Activated CD8-positive, alpha-beta memory T cell treated with anti-CD3 and anti-CD28 coated beads, Interleukin-2, amount 10 ng/mL, durations not matched to agents 7 days and 5 days (primary cell): Measurements from ENCODE around the gene PRSS8. TPM values are rescaled to one million over a fixed set of nuclear protein-coding genes. Genes with fewer than 3 reads are reported as not detected.

Experiments
- ATAC-seq: fragments of 150-1000 bp; cut with Tn5 transposase; one replicate; pipeline ENCODE4 v1.10.0; 2021; ENCODE audit warnings: moderate library complexity
- CTCF ChIA-PET: fragments of 350-600 bp; sonication (Branson Sonifier 250); formaldehyde crosslinking; loops from one replicate; lab custom pipeline; 2021; ENCODE audit warnings: antibody characterized with exemption; lab: Charles Lee
- DNase-seq: peaks from one replicate; pipeline ENCODE4 v3.0.0-alpha.2; 2020
- H3K27ac Mint-ChIP-seq: one replicate; pipeline ENCODE4 v1.8.0; 2021; ENCODE audit warnings: mild to moderate bottlenecking, mixed read lengths
- H3K27me3 Mint-ChIP-seq: one replicate; pipeline ENCODE4 v1.8.0; 2021; ENCODE audit warnings: mixed read lengths
- H3K36me3 Mint-ChIP-seq: one replicate; pipeline ENCODE4 v1.8.0; 2021; ENCODE audit warnings: mild to moderate bottlenecking, mixed read lengths
- H3K4me1 Mint-ChIP-seq: one replicate; pipeline ENCODE4 v1.8.0; 2021; ENCODE audit warnings: mixed read lengths
- H3K4me3 Mint-ChIP-seq: one replicate; pipeline ENCODE4 v1.8.0; 2021; ENCODE audit warnings: mild to moderate bottlenecking, moderate library complexity, mixed read lengths
- H3K9me3 Mint-ChIP-seq: one replicate; pipeline ENCODE4 v1.8.0; 2022; ENCODE audit warnings: low read depth, mixed read lengths
- total RNA-seq, 2 experiments: library from RNA; stranded (reverse); gene quantifications; one replicate each; pipeline ENCODE4 v1.2.3, GENCODE V29; 2021

The PRSS8 gene
- total RNA-seq, 2 experiments from 2014 or later: not detected

DNA sequence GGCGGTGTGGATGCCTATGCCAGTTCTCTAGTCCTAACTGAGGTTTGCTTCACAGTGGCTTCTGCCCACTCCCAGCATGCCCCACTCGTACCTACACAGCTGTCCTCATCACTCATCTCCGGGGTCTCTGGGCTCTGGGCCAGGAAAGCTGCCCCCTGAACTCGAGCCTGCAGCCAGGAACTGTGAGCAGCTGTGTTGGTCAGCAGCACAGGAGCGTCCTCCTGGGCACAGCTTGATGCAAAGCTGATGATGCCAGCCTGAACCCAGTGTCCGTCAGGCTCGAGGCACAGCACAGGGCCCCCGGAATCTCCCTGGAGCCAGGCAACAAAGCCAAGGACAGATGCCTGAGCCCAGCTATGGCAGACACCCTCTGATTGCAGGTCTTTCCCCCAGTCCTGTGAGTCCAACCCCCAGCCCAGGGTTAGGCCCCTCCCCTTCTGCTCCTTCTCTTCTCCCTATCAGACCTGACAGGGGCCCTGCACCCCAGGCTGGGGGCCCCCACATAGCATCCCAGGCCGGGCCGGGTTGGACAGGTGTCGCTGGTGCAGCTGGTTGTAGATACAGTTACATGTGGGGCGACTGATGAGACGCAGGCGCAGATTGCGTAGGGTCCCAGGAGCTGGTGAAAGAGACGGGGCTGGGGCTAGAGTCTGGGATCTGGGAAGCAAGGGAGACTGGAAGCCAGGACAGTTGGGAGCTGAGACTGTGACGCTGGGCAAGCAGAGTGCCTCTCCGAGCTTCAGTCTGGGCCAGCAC is 49.5 kb downstream of the PRSS8 start:
- Mint-ChIP-seq H3K27ac (no peak overlapping the region), H3K9me3 (no peaks in the 10 kb centered on the region), H3K4me1 (peaks cover 2% of the 10 kb centered on the region), H3K27me3 (no peaks in the 10 kb centered on the region), H3K4me3 (no peak overlapping the region), H3K36me3 (peaks cover 8% of the 10 kb centered on the region)
- CTCF ChIA-PET: interaction anchor here (1.4 to 1.5 kb wide), 2 partner anchors 9 to 31 kb away, joined by 3 to 5 read pairs; partner anchors contain the start of genes KAT8 and VKORC1
- ATAC-seq: no peak
- DNase-seq: no peak

DNA sequence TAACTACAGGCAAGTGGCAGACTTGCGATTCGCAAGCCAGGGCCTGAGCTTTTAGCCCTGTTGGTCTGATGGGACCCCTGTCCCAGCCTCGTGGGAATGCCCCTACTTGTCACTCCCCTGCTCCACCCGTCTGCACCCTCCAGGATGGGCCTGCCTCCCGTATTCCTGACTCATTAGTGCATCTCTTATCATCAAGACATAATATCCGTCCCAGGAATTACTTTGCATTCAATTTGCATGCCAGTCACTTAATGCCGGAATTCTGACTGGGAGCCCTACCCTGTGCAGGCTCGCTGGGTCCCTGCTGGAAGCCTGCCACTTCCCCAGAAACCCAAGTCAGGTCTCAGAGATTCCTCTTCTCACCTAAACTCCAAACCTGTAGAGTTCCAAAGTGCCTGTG is 50.1 kb downstream of the PRSS8 start:
- Mint-ChIP-seq H3K36me3 (peaks cover 9% of the 10 kb centered on the region), H3K9me3 (no peaks in the 10 kb centered on the region), H3K4me1 (peaks cover 9% of the 10 kb centered on the region), H3K27me3 (no peaks in the 10 kb centered on the region), H3K27ac (no peak overlapping the region), H3K4me3 (no peak overlapping the region)
- DNase-seq (no peak), ATAC-seq (no peak)
- CTCF ChIA-PET: interaction anchor here (1.4 to 1.5 kb wide), 3 partner anchors 10 to 101 kb away, joined by 3 to 5 read pairs (median 4); partner anchors contain the start of genes HSD3B7, KAT8 and VKORC1

DNA sequence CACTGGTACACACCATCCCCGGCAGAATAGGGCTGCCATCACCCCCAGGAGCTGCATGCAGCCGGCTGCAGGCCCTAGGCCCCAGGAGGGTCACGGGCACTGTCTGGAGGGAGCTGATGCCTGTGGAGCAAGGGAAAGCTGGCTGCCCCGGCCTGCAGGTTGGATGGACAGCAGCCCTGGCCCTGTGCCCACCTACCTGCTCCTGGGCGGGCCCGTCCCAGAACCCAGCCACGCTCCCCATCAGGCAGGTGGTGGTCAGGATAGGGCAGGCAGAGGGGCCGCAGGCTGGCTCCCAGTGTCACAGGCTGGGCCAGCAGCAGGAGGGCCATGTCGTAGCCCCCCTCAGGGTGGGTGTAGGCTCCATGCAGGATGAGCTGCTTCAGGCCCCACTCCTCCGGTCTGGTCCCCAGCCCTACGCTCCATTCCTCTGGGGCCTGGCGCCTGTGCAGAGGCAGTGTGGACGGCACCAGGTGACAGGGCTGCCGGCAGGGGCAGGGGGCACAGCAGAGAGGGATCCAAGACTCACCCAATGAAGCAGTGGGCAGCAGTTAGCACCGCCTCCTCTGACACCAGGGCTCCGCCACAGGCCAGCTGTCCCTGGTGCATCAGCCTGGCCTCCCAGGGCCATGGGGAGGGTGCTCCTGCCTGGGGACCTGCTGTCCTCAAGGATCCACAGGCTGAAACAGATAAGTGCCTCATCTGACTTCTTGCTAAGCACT is 50.8 kb downstream of the PRSS8 start:
- Mint-ChIP-seq H3K9me3 (no peaks in the 10 kb centered on the region), H3K4me1 (peaks cover 11% of the 10 kb centered on the region), H3K36me3 (peaks cover 10% of the 10 kb centered on the region), H3K4me3 (no peak overlapping the region), H3K27ac (no peak overlapping the region), H3K27me3 (no peaks in the 10 kb centered on the region)
- no peak for ATAC-seq
- DNase-seq: no peak
- CTCF ChIA-PET: interaction anchor here (1.4 to 1.5 kb wide), 2 partner anchors 33 to 100 kb away, joined by 3 to 4 read pairs; partner anchors contain the start of genes HSD3B7 and KAT8

DNA sequence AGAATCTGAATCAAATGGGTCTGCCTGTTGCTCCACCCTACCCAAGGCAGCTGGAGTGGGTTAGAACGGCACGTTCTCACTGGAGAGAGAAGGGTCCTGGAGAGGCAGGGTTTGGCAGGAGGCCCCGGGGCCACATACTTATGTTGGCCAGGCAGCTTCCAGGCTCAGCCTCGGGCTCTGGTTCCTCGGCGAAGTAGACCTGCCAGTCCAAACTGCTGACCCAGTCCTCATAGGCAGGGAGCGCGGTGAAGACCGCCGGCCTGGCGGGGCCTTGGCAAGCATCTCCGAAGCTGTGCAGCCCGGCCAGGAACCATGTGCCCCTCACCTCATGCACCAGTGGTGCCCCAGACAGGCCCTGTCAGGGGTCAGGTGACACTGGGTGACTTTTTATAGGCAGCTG is 51.5 kb downstream of the PRSS8 start:
- ATAC-seq: no peak
- Mint-ChIP-seq H3K27me3 (no peaks in the 10 kb centered on the region), H3K27ac (no peak overlapping the region), H3K4me3 (no peak overlapping the region), H3K4me1 (peaks cover 19% of the 10 kb centered on the region), H3K9me3 (no peaks in the 10 kb centered on the region), H3K36me3 (peaks cover 13% of the 10 kb centered on the region)
- CTCF ChIA-PET: interaction anchor here (1.4 kb wide), 1 partner anchor 99 kb away, joined by 4 read pairs; the partner anchor contains the start of gene HSD3B7
- no peak for DNase-seq

DNA sequence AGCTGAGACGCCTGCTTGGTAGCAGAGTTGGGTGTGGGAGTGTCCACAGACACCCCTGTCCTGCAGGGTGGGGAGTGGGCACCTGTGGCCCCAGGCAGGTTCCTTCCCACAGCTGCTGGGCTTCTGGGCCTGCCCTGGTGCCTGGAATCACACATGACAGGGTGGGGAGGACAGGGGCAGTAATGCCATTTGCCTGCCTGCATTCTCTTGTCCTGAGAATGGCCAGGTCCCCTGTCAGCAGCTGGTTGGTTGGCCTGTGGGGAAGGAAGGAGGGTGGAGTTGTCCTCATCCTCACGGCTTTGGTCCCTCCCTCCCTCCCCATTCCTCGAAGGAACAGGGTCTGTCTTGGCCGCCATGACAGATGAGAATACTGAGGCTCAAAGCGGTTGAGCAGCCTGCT is 52.0 kb downstream of the PRSS8 start:
- peaks cover 23% of the 10 kb centered on the region for H3K4me1 Mint-ChIP-seq
- H3K27me3 Mint-ChIP-seq: no peaks in the 10 kb centered on the region
- CTCF ChIA-PET: no interaction called here
- ATAC-seq (no peak), DNase-seq (no peak)
- H3K27ac Mint-ChIP-seq: no peak overlapping the region
- peaks cover 17% of the 10 kb centered on the region for H3K36me3 Mint-ChIP-seq
- no peaks in the 10 kb centered on the region for H3K9me3 Mint-ChIP-seq
- H3K4me3 Mint-ChIP-seq: no peak overlapping the region

DNA sequence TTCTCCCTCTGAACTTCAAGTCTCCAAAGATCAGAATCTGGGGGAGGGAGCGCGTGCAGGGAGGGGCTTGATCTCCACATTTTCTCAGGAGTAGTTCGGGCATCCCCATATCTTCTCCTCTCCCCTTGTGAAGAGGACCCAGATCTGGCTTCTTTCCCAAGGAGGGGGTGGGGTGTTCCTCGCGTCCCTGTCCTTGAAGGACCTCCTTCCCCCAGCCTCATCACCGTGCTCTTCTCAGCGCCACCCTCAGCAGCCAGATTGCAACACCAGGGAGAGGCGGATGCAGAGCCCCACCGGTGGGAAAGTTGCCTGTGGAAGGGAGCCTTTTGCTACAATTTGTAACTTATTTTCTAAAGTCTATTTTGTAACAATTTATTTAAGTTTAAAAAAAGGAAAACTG is 52.4 kb downstream of the PRSS8 start:
- H3K27ac Mint-ChIP-seq: no peak overlapping the region
- no peak for DNase-seq
- H3K9me3 Mint-ChIP-seq: no peaks in the 10 kb centered on the region
- CTCF ChIA-PET: no interaction called here
- ATAC-seq: no peak
- no peak overlapping the region for H3K4me3 Mint-ChIP-seq
- H3K4me1 Mint-ChIP-seq: peaks cover 27% of the 10 kb centered on the region
- H3K27me3 Mint-ChIP-seq: no peaks in the 10 kb centered on the region
- peaks cover 22% of the 10 kb centered on the region for H3K36me3 Mint-ChIP-seq

DNA sequence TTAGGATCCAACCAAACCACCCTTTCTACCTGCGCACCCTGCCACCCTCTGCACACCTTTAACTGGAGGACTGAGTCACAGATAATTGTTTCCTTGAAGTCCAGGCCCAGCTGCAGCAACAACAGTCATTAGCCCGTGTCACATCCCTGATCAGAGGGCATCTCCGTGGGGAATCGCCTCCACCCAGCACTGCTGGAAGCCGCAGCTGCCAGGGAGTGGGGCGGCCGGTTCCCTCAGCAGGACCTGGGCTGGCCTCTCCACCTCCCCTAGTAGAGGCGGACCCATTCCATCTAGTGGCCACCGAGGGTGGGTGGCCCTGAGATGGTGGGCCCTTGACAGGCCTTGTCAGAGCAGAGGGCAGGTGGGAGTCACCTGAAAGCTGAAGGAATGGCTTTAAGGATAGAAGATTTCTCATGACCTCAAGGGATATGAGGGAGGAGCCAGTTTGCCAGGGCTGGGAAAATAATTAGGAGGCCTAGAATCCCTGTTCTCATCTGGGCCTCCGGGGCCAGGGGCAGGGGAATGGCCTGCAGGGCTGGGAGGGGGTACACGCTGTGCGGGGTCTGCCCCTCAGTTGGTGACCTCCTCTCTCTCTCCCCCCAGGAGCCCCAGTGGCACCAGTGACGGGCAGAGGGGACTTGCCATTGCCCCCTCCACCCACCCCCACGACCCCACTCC is 53.0 kb downstream of the PRSS8 start:
- Mint-ChIP-seq H3K4me1 (peaks cover 31% of the 10 kb centered on the region), H3K36me3 (peaks cover 27% of the 10 kb centered on the region), H3K9me3 (no peaks in the 10 kb centered on the region), H3K27ac (peak overlapping the region; percentile 16), H3K4me3 (no peak overlapping the region), H3K27me3 (no peaks in the 10 kb centered on the region)
- ATAC-seq: no peak
- DNase-seq: no peak
- CTCF ChIA-PET: no interaction called here

Other genes with a start within 250 kb of the PRSS8 start
- gene BCL7C, start 241.7 kb downstream of the PRSS8 start, total RNA-seq: 10 to 100 TPM; 25.6 to 26.8 TPM
- under 1 TPM; 0.35 to 0.47 TPM for gene CTF1, start 239.1 kb downstream of the PRSS8 start, total RNA-seq
- 10 to 100 TPM; 26.1 to 29.2 TPM for gene FBXL19, start 212.2 kb downstream of the PRSS8 start, total RNA-seq
- 10 to 100 TPM; 19.5 to 20.5 TPM for gene ORAI3, start 186.7 kb downstream of the PRSS8 start, total RNA-seq
- 10 to 100 TPM; 23.9 to 26.4 TPM for gene SETD1A, start 178.0 kb downstream of the PRSS8 start, total RNA-seq
- 1 to 10 TPM; 6.6 to 9.7 TPM for gene HSD3B7, start 150.5 kb downstream of the PRSS8 start, total RNA-seq
- gene STX1B, start 125.1 kb downstream of the PRSS8 start, total RNA-seq: 1 to 10 TPM; 3.5 to 3.6 TPM
- 10 to 100 TPM; 60.0 to 75.6 TPM for gene STX4, start 102.2 kb downstream of the PRSS8 start, total RNA-seq
- 10 to 100 TPM; 18.0 to 20.5 TPM for gene ZNF668, start 61.5 kb downstream of the PRSS8 start, total RNA-seq
- 10 to 100 TPM; 31.8 to 37.7 TPM for gene ZNF646, start 61.3 kb downstream of the PRSS8 start, total RNA-seq
- 1 to 10 TPM; 5.3 to 6.6 TPM for gene PRSS53, start 46.8 kb downstream of the PRSS8 start, total RNA-seq
- 10 to 100 TPM; 66.3 to 68.9 TPM for gene VKORC1, start 40.9 kb downstream of the PRSS8 start, total RNA-seq
- gene BCKDK, start 27.3 kb downstream of the PRSS8 start, total RNA-seq: 10 to 100 TPM; 34.7 to 35.4 TPM
- 10 to 100 TPM; 54.8 to 56.1 TPM for gene KAT8, start 18.1 kb downstream of the PRSS8 start, total RNA-seq
- gene PRSS36, start 14.3 kb upstream of the PRSS8 start, total RNA-seq: under 1 TPM; 0.59 to 0.96 TPM
- 100 to 1,000 TPM; 514 to 619 TPM for gene FUS, start 44.4 kb upstream of the PRSS8 start, total RNA-seq
- gene PYCARD, start 67.0 kb upstream of the PRSS8 start, total RNA-seq: 10 to 100 TPM; 55.4 to 99.1 TPM
- not detected for gene TRIM72, start 78.4 kb upstream of the PRSS8 start, total RNA-seq
- not detected for gene PYDC1, start 81.4 kb upstream of the PRSS8 start, total RNA-seq
- 10 to 100 TPM in 1 of 2 experiments, 1 to 10 TPM in 1; 8.0 to 24.1 TPM for gene ITGAM, start 124.2 kb upstream of the PRSS8 start, total RNA-seq
- 10 to 100 TPM; 56.8 to 62.0 TPM for gene ITGAX, start 219.4 kb upstream of the PRSS8 start, total RNA-seq